Mesenteric fat pad (tissue), 1 donor: Measurements from ENCODE around the gene MAPK12. TPM values are rescaled to one million over a fixed set of nuclear protein-coding genes. Genes with fewer than 3 reads are reported as not detected.

Source experiments
- DNase-seq: peaks from one replicate; pipeline ENCODE4 v3.0.0-alpha.2; 2020; ENCODE audit warnings: low spot score
- total RNA-seq: library from RNA; stranded (reverse); fragmentation: NEBNext Ultra II Directional; extraction: Animal tissue kit (Norgen Biotek cat#: 25700); gene quantifications from one replicate; pipeline ENCODE4 v1.2.1, GENCODE V29; 2021
- donor health status: DM: yes; HTN: yes; CAD: no.

Gene MAPK12
- total RNA-seq, 1 donor from 2014 or later: 20.0 TPM

DNA sequence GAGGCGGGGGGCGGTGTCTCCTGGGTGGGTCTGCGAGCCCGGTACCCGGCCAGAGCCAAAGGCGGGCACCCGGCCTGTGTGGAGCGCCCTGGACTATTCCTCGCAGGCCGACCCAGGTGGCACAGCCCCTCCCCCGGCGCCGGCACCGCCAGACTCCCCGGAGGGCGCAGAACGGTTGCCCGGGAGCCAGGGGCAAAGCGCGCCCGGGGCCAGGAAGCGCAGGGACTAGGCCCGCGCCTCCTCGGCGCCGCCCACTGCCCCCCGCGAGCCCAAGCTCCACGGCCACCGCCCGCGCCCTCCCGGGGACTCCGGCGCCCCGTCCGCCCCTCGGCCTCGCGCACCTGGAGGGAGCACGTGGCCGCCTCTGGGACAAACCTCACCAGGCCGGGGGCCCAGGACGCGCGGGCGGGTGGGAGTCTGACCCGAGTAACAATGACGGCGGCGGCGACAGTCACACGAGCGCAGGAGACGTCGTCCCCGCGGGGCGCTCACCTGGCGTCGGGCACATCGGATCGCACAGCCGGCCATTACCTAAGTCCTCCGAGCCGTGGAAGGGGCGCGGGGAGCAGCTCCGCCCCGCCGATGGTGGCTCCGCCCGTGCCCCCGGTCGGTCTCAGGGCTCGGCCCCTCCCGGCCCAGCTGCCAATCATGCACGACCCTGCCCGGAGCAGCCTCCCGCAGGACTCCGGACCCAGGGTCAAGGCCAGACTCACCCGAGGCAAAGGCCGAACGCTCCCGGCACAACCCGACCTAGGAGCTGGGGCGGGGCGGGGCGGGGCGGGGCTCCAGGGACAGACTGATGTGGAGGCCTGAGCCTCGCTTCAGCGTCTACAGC, 38.5 kb upstream of the MAPK12 start:
- DNase-seq: no peak

DNA sequence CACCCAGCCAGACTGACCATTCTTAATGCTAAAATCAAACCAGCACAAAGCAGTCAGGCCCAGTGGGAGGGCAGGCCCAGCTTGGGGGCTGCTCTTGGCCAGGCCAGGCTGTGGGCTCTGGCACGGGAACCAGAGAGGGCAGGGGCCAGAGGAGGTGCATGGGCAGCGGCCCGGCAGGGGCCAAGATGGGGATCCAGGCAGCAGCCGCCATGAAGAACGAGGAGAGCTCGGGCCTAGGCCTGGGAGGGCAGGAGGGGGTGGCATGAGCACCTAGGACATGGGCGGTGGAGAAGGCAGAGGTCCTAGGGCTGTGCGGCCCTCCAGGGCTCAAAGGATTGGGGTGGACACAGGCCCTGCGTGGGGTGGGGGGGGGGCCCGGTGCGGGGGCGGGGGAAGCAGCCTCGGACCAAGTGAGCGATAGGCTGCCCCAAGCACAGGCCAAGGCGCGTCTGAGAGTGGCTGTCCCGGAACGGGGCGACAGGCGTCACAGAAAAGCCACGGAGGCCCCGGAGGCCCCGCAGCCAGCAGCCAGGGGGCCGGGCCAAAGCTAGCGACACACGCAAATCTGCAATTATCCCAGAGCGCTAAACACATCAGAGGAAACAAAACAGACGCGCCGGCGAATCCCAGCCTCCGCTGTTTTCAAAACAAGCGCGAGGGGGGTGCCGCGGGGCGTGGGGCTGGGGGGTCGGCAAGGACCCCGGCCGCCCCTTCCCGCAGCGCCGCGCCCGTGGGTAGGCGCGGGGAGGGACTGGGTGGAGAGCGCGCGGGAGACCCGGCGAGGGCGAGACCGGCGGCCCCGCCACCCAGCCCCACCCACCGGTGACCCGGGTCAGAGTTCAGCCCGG, 37.7 kb upstream of the MAPK12 start:
- DNase-seq: no peak

DNA sequence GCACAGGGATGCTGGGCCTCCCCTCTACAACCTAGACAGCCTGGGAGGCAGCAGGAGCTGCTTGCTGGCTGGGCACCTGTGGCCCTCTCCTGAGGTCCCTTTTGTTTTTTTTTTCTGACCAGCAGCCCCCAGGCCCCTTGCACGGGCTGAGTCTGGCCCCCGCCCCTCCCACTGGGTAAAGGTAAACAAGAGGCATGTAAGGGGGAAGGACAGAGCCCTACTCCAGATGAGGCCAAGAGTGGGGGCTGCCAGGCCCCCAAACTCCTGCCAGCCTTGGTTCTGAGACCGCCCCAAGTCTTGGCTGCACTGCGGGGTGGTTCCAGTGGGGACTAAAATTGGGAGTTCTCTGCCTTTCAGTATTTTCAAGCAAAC, 36.8 kb upstream of the MAPK12 start:
- DNase-seq: no peak

DNA sequence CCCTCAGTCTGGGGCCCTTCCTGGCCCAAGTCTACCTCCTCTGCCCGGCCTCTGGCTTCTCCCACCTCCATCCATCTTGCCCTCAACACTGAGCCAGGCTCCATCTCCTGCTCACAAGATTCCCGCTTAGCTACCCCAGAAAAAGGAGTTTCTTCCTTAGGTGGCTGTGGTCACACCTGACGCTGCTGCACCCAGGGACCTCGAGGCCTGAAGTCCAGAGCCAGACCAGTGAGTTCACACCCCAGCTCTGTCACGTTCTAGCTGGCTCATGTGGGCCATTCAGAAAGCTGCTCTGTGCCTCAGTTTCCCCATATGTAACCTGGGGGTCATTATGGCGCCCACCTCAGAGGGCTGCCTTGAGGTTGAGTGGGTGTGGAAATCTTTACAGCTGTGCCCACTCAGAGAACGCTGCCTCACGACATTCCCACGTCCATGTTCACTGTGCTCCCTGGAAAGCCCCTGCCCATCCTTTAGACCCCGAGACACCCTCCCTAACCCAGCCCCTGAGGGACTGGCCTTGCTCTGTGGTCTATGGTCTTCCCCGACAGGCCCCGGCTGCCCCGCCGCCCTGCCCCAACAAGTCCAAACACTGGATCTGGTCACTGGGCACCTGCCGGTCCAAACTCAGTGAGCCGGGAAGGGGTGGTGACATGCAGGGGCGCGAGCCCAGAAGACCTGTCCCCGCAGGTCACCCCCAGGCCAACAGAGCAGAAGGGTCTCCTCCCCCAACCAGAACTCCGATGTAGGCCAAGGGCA, 36.2 kb upstream of the MAPK12 start:
- DNase-seq: no peak

DNA sequence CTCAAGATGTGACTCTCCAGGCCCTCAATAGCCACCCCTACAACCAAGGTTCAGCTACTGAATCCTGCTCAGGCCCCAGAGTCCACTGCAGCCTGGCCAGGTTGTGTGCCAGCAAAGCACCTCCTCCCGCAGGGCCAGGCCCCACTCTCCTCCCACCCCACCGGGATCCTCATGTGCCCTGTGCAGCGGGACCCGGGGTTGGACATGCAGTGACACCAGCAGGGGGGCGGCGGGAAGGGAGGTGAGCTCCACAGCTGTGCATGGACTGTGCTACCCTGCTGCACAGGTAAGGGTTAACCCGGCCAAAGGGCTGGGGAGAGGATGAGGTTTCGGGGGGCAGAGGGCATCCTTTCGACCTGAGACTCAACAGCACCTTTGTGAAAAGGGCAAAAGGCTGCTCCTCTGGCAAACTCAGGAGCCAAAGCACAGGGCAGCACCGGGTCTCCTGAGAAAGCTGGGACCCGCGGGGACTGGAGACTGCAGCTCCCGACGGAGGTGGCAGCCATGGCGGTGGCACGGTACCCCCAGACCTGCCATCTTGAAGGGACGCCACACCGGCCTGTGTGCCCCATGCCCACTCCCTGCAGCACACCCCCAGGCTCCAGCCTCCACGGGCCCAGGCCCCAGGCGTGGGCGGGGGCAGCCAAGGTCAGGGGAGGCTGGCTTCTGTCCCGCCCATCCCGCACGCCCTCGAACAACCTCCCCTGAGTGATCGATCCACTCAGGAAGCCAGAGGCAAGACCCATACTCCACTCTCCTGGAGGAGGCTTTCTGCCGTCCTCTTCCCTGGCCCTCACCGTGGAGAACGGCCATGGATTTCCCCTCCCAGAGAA, 35.4 kb upstream of the MAPK12 start:
- DNase-seq: no peak

DNA sequence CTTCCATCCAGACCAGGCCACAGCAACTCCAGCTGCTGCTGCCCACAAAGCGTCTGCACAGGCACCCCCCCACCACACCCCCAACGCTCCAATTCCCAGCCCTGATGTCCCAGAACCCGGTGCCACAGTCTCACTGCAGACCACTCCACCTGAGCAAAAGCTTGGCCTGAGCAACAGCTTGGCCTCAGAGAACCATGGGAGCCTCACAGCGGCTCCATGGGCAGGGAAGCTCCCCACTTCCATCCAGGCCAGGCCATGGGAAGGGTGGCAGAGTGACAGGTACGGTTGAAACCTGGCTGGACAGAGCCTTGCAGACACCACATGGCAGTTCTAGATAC, 32.8 kb upstream of the MAPK12 start:
- DNase-seq: no peak

DNA sequence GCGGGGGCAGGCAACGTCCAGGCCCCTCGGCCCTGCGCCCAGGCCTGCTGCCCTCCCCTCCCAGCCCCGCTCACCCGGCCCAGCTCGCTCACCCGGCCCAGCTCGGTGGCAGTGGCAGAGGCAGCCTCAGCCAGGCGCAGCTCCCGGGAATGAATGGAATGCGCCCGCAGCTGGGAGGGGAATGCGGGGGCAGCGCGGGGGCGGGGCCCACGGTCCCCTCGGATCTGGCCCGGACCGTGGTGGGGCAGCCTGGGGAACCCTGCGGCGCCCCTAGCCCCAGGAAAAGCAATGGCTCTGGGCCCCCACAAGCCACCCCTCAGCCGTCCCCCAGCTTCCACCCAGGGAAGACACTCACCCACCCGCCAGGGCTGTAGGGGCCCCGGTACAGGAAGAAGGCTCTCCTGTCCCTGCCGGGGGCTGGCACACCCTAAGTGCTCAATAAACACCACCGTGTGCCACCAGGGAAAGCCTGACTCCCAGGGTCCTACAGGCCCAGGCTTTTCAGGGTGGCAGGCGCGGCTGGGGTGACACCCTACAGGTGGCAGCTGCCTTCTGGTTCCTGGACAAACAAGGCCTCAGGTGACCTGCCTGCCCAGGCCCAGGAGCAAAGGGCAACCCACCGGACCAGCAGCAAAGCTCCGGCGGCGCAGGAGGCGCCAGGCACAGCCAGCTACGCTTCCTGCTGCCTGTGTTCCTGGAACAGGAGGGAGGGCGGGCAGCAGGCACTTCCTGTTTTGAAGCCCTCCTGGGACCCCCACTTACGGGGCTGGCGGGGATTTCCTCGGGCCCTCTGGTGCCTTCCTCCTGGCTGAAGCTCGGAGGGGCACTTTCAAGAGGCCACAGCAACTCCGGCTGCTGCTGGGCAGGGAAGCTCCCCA, 32.2 kb upstream of the MAPK12 start:
- DNase-seq: no peak

DNA sequence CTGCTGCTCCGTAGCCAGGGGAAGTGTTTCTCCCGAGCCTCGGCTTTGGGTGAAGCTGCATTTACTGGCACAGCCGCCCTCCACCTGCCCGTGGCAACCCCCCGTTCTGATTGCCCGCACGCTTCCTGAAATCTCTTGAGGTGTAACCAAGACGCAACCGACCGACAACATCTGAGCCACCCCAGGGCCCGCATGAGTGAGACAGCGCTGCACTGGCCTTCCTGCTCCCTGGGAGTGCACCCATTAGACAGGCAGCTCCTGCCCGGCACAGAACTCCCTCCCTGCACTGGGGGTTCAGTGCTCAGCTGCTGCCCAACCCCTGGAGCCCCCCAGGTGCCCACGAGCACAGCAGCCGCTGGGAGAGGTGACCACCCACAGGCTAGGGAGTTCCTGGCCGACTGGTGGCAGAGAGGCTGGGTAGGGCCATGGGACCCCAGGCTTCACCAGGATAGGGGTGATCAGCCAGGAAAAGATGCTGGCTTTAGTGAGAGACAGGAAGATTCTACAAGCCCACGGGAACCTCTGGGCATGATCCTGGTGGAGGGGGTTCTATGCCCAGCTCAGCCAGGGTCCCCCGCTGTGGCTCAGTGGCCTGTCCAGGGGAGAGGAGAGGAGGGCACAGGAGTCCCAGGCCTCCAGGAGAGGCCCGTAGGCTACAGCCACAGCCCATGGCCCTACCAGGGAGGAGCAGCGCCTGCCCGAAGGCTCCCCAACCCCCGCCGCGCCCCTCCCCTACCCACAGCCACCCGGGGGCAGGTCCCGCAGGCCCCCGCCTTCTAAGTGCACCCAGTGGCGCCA, 31.4 kb upstream of the MAPK12 start:
- no peak for DNase-seq

DNA sequence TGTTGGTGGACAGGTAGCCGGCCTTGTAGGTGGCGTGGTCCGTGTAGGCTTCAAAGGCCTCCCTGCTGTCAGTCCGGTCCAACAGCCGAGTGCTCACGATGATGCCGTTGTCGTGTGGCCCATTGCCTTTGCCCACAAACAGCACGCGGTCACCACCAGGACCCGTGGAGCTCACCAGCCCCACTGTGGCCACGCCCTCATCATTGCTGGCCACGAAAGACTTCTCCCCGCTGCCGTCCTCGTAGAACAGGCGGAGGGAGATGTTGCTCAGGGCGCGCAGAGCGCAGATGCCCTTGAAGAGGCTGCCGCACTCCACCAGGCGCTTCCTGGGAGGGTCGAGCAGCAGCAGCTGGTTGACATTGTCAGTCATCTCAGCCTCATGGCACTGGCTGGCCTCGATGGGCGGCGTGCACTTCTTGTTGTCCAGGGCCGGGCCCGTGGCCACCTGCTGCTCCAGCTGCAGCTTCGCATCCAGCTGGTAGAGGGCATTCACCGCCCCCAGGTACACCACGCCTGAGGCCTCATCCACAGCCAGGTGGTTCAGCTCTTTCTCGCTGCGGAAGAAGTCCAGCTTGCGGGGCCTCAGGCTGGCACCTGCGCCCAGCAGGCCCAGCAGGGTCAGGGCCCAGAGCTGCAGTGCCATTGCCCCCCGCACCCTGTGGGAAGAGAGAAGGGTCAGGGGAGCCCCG, 28.6 kb upstream of the MAPK12 start:
- no peak for DNase-seq

DNA sequence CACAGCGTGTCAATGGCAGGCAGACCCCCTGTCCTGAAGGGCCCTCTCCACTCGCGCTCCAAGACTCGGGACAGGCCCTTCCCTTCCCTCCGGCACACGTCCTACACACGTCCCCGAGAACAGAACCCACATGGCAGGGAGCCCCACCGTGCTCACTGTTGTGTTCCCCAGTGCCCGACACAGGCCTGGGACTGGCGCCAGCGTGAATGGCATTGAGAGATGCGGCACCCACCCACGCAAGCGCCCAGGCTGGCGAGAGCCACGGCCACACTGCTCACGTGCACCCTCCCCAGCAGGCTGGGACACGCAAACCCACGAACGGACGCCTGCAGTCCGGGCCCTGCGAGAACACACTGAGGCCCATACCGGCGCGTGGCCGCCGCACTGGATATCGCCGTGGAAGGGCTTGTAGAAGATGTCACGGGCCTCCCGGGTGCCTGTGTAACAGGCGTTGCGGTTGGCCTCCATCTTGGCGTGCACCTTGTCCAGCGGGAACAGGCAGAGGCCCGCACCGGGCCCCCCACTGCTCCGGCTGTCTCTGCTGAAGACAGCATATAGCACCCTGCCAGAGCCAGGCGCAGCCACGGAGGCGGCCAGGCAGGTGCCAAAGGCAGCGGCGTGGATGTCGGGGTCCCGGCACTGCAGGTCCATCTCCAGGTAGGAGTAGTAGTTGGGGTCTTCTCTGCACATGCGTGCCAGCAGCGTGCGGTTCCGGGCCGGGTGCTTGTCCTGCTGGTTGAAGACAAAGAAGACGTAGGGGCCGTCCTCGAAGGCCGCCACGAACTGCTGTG, 27.9 kb upstream of the MAPK12 start:
- no peak for DNase-seq

DNA sequence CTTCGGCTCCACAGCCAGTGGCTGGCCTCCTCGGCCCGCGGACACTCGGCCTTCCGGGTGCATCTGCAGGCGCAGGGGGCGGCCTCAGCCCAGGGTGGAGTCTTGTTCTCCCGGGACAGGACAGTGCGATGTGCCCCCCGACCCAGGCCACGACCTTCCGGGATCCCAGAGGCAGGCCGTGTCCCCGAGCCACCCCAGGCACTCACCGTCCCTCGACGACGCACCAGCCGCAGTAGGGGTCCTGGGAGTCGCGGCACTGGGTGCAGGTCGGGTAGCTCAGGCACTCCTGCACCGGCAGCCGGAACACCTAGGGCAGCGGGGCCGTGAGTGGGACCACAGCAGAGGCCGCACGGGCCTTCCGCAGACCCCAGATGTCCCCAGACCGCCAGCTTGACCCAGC, 26.2 kb upstream of the MAPK12 start:
- no peak for DNase-seq

DNA sequence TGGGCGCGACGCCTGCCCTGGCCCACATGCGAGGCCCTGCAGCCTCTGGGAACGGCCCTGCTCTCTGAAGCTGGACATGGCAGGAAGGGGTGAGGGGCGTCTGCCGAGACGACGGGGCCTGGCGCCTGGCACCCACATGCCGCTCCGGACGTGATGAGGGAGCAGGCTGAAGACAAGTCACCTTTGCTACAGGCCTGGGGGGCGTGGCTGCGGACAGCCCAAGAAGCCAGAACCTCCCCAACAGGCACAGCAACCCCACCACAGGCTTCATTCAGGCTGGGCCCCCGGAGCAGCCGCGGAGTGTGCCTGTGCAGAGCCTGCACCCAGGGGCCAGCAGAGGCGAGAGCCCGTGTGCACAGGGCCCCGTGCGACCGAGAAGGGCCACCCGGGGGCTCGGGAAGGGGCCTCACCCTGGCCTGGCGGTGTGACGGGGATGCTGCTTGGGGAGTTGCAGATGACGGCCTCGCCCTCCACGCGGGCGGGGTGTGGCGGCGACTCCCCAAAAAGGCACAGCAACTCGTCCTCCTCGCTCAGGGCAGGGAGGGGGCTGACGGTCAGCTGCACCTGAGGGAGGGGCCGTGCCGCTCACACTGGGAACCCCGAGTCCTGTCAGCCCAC, 25.3 kb upstream of the MAPK12 start:
- DNase-seq: no peak

DNA sequence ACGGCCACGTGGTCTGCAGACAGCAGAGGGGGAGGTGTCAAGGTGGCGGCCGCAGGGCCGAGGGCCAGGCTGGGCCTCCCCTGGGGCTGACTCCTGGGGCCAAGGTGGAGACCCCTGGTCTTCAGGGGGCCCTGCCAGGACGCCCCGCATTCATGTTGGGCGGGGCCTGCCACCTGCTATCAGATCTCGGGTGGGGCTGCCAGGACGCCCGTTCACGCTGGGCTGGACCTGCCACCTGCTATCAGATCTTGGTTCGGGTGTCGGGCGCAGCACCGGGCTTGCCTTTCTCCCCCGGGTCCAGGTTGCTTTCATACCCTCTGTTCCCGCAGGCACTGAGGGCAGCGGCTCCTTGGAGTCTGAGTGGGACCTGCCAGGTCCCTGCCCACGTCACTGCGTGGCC, 24.8 kb upstream of the MAPK12 start:
- DNase-seq: no peak

DNA sequence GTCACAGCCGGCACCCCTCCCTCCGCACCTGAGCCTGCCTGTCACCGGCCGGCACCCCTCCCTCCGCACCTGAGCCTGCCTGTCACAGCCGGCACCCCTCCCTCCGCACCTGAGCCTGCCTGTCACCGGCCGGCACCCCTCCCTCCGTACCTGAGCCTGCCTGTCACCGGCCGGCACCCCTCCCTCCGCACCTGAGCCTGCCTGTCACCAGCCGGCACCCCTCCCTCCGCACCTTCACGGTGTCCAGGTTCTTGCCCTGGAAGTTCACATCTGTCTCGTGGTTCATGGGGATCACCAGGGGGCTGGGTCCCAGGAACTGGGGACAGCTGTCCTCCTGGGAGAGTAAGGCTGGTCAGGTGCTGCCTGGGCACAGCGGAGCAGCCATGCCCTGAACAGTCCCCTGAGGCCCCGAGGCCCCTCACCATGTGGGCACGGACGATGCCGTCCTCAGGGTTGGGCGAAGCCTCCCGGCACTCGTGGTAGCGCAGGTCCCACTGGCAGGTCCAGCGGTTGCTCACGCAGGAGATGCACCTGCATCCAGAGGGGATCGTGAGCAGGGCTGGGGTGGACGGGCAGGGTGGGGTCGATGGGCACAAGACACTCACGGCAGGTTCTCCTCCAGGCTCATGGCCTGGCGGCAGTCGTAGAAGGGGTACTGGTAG, 24.2 kb upstream of the MAPK12 start:
- no peak for DNase-seq

DNA sequence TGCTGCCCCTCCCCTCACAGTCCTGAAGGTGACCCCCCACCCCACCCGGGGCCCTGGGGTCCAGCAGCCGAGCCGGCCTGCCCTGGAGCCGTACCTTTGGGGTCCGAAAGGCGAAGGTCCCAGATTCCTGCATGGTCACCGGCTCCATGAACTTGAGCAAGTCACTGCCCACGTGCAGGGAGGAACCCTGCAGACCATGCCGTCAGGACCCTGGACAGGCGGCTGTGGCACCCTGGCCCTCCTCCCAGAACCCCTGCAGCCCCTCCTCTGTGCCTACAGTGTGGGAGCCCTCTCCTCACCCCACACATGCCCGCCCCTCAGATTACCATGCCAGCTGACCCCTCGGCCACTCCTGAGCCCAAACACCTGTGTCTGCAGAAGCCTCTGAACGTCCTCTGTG, 23.0 kb upstream of the MAPK12 start:
- no peak for DNase-seq

DNA sequence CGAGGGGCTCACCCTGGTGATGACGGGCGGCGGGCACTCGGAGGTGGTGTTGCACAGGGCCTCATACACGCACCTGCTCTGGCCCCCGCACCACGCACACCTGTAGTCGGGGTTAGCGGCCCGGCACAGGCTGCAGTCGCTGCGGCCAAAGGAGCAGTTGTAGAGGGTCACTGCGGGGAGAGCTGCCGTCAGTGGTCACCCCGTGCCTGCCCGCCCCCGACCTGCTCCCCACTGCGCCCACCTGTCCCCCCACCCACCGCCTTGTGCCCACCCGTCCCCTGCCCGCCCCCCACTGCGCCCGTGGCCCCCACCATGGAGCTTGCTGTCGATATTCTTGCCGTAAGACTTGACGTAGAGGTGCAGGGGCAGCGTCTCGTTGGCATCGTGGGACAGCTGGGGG, 22.3 kb upstream of the MAPK12 start:
- no peak for DNase-seq
